NB4 (cell line): ENCODE results near the gene SPTBN2.

Experiments used
- DNase-seq: peaks from one replicate; pipeline ENCODE4 v3.0.0; 2010; ENCODE audit warnings: low read depth
- H3K4me3 ChIP-seq: one replicate; pipeline ENCODE4 v1.5.1; 2011; ENCODE audit warnings: mild to moderate bottlenecking, low read depth, low read length, moderate library complexity
- MYC ChIP-seq: IDR thresholded peaks from 2 replicates; pipeline ENCODE4 v1.6.1; 2011; ENCODE audit warnings: low read depth, low read length
- POLR2A ChIP-seq: IDR thresholded peaks from 2 replicates; pipeline ENCODE4 v1.6.1; 2011; ENCODE audit warnings: mild to moderate bottlenecking; ENCODE audit not compliant: insufficient read length; ENCODE audit errors: extremely low read depth
- TF ChIP-seq, protein P1 (sequence below): IDR thresholded peaks from one replicate; pipeline ENCODE4 v1.5.1; 2012; ENCODE audit warnings: low read depth, low read length
- TF ChIP-seq, protein P2 (sequence below): IDR thresholded peaks from 2 replicates; pipeline ENCODE4 v1.6.1; 2011; ENCODE audit warnings: low read depth, low read length

Gene SPTBN2

DNA sequence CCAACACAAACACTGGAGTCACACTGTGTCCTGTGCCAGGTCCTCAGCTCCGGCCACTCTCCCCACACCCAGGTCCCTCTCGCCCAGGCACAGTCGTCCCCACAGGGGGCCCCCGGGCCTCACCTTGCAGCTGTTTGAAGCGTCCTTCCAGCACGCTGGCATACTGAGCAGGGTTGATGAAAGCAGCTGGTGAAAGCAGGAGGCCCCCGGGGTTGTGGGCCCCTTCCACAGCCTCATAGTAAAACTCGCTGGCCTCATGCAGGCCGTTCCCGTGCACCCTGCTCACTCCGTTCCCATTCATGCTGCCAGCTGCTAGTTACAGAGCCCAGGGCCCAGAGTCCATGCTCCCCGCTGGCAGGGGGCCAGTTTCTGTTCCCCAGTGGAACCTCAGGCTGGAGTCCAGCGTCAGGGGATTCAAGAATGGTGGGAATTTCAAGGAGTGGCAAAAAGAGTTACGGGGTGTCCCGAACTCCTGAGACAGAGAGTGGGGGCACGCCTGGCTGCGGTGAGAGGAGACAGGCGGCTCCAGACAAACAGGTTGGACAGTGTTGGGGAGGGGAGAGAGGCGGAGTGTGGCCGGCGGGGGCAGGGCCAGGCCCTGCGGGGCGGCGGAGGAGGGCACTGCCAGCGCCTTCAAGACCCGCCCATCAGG lies 10.6 kb downstream of the SPTBN2 start:
- no peak overlapping the region for H3K4me3 ChIP-seq
- TF ChIP-seq POLR2A: no peak
- TF ChIP-seq, protein P1, sequence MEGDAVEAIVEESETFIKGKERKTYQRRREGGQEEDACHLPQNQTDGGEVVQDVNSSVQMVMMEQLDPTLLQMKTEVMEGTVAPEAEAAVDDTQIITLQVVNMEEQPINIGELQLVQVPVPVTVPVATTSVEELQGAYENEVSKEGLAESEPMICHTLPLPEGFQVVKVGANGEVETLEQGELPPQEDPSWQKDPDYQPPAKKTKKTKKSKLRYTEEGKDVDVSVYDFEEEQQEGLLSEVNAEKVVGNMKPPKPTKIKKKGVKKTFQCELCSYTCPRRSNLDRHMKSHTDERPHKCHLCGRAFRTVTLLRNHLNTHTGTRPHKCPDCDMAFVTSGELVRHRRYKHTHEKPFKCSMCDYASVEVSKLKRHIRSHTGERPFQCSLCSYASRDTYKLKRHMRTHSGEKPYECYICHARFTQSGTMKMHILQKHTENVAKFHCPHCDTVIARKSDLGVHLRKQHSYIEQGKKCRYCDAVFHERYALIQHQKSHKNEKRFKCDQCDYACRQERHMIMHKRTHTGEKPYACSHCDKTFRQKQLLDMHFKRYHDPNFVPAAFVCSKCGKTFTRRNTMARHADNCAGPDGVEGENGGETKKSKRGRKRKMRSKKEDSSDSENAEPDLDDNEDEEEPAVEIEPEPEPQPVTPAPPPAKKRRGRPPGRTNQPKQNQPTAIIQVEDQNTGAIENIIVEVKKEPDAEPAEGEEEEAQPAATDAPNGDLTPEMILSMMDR: no peak
- TF ChIP-seq, protein P2, sequence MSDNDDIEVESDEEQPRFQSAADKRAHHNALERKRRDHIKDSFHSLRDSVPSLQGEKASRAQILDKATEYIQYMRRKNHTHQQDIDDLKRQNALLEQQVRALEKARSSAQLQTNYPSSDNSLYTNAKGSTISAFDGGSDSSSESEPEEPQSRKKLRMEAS: no peak
- no peak for TF ChIP-seq MYC
- DNase-seq: no peak

DNA sequence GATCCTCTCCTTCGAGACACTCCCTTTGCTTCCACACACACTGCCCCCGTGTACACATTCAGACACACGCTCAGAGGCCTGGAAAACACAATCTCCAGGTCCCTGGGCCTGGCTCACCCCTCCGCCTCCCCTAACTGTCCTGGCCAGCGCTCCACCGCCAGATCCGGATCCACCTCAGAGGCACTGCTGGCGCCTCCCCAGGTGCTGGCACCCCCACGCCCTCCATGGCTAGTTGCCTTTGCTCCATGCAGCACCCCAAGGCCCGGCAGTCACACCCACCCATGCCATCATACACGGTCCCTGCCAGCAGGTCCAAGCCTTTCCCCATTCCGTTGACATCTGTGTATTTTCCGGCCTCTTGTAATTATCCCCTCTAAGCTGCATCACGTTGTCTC lies 11.1 kb downstream of the SPTBN2 start:
- TF ChIP-seq, protein P2: no peak
- TF ChIP-seq MYC (no peak), POLR2A (no peak)
- TF ChIP-seq, protein P1: no peak
- DNase-seq: no peak
- H3K4me3 ChIP-seq: no peak overlapping the region

DNA sequence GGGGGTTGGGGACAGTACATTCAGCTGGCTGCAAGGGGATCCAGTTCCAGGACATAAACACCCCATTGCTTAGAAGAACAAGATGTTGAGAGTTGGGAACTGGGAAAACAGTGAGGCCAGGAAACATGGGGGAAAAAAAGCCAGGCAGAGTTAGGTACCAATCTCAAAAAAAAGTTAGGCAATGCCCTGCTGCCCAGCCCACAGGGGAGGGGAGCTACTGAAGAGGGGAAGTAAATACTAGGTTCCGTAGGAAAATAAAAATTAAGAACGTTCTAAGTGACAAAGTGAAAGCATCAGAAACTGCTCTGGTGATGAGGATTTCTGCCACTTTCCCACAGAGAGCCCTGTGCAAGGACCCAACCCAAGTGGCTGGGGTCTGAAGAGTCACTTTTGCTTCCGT lies 12.0 kb downstream of the SPTBN2 start:
- TF ChIP-seq POLR2A (no peak), MYC (no peak)
- TF ChIP-seq, protein P1: no peak
- TF ChIP-seq, protein P2: no peak
- no peak overlapping the region for H3K4me3 ChIP-seq
- no peak for DNase-seq

DNA sequence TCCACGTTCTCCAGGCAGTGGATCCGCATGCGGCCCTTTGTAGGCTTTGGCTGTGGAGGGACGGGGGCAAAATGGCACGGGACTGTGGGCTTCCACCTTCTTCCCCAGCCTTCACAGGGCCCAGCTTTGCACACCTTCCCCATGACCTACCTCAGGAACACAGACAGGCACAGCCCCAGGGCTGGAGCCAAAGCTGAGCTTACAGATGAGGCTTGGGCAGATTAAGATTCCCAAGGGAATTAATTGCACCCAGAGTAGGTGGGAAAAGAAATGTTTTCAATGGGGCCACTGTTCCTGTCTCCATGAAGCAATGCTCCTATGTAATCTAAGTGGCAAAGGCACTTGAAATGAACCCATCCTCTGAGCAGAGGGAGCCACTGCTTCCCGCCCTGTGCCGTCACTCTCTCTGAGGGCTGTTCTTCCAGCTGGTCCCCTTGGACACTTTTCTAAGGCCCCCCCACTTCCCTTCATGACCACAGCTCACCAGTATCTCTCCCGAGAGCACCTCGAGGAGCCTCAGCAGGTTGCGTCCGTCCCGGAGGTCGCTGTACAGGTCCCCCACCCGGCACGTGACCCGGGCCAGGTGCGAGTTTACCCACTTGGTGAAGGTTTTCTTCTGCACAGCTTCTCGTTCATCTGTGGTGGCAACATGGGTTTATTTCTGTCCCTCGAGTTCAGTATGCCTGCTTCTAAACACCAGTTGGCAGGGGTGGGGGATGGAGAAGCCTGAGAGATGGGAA lies 13.5 kb downstream of the SPTBN2 start:
- no peak overlapping the region for H3K4me3 ChIP-seq
- TF ChIP-seq MYC (no peak), POLR2A (no peak)
- TF ChIP-seq, protein P2: no peak
- TF ChIP-seq, protein P1: no peak
- DNase-seq: no peak

DNA sequence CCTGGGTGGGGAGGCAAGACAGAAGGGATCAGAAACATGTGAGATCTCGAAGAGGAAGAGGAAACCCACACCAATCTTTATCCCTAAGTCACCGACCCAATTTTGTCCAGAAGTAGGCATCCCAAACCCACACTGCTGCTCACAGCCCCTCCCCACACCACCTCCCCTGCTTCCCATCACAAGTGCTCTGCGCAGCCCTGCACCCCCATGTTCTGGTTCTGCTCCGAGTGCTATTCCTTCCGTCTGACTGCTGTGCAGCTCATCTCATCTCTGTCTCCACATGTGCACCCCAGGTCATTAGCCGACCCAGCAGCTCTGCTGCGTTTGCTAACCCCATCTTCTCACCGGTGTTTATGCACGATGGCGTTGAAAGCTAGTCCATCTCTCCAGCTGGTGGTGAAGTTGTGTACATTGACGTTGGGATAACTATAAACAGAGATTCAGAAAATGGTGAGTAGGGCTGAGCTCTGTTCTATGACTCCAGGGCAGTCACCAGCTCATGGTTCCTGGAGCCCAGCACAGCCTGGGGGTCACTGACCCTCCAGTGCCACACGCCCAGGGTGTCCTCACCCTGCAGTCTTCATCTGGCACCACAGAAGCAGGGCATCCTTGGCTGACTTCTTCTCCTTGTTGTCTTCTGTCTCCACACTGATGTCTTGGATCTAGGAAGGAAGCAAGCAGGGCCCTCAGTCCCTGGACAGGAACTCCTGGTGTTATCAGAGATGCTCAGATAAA lies 15.1 kb downstream of the SPTBN2 start:
- no peak for DNase-seq
- H3K4me3 ChIP-seq: no peak overlapping the region
- TF ChIP-seq, protein P1: no peak
- TF ChIP-seq, protein P2: no peak
- TF ChIP-seq POLR2A (no peak), MYC (no peak)
